ENCODE results near the gene MAP3K6.
A peak's percentile ranks its signal among the peaks of the same experiment; 100 is the strongest.

Gene MAP3K6

GRCh38 chr1:27374362-27375086 is 7.8 kb upstream of the MAP3K6 start, which contains the start of gene FCN3:
Gene FCN3, minus strand, starts transcription at chr1:27374824. Its CDS starts 6 bp downstream, at chr1:27374818.
- H3K4me3 Mint-ChIP-seq, result no peak within 1 kb of the TSS
- peaks cover 2% of the 10 kb centered on the region for H3K27me3 Mint-ChIP-seq
- peaks cover 28% of the 10 kb centered on the region for H3K4me1 Mint-ChIP-seq (ENCODE audit: low read depth)
- H3K9me3 Mint-ChIP-seq, result no peaks in the 10 kb centered on the region
- peak within 1 kb of the TSS; percentile 54 for H3K27ac Mint-ChIP-seq
- no peaks in the 10 kb centered on the region for H3K36me3 Mint-ChIP-seq (ENCODE audit: low read depth)
- intact Hi-C loops (cut with micrococcal nuclease), result no loop called here

GRCh38 chr1:27372808-27373690 is 6.3 kb upstream of the MAP3K6 start:
- H3K36me3 Mint-ChIP-seq (ENCODE audit: low read depth), result no peaks in the 10 kb centered on the region
- H3K4me1 Mint-ChIP-seq (ENCODE audit: low read depth), result peaks cover 39% of the 10 kb centered on the region
- H3K27ac Mint-ChIP-seq, result no peak overlapping the region
- H3K27me3 Mint-ChIP-seq, result peaks cover 2% of the 10 kb centered on the region
- no peak overlapping the region for H3K4me3 Mint-ChIP-seq
- no peaks in the 10 kb centered on the region for H3K9me3 Mint-ChIP-seq
- intact Hi-C loops (cut with micrococcal nuclease), result no loop called here

GRCh38 chr1:27372022-27372807 is 5.5 kb upstream of the MAP3K6 start:
- intact Hi-C loops (cut with micrococcal nuclease), result no loop called here

GRCh38 chr1:27368869-27369582 is 2.3 kb upstream of the MAP3K6 start:
- H3K27ac Mint-ChIP-seq, result peak overlapping the region; percentile 86
- H3K4me3 Mint-ChIP-seq, result peak overlapping the region; percentile 23
- intact Hi-C loops (cut with micrococcal nuclease), result no loop called here
- H3K36me3 Mint-ChIP-seq (ENCODE audit: low read depth), result peaks cover 15% of the 10 kb centered on the region
- no peaks in the 10 kb centered on the region for H3K9me3 Mint-ChIP-seq
- peaks cover 73% of the 10 kb centered on the region for H3K4me1 Mint-ChIP-seq (ENCODE audit: low read depth)
- H3K27me3 Mint-ChIP-seq, result no peaks in the 10 kb centered on the region

More at GRCh38 chr1:27372022-27372807, 5.5 kb upstream of the MAP3K6 start:
- Mint-ChIP-seq H3K9me3 (no peaks in the 10 kb centered on the region), H3K27ac (peak overlapping the region; percentile 23), H3K36me3 (ENCODE audit: low read depth) (no peaks in the 10 kb centered on the region), H3K27me3 (peaks cover 2% of the 10 kb centered on the region), H3K4me3 (no peak overlapping the region), H3K4me1 (ENCODE audit: low read depth) (peaks cover 47% of the 10 kb centered on the region)

- Mint-ChIP-seq H3K4me1 (ENCODE audit: low read depth) (peaks cover 73% of the 10 kb centered on the region), H3K36me3 (ENCODE audit: low read depth) (peaks cover 33% of the 10 kb centered on the region), H3K9me3 (no peaks in the 10 kb centered on the region), H3K27ac (peak overlapping the region; percentile 72), H3K4me3 (peak overlapping the region; percentile 69), H3K27me3 (no peaks in the 10 kb centered on the region)
- intact Hi-C loops (cut with micrococcal nuclease), result no loop called here
Measured at GRCh38 chr1:27367160-27367650, 444 bp upstream of the MAP3K6 start.

- Mint-ChIP-seq H3K36me3 (ENCODE audit: low read depth) (peaks cover 44% of the 10 kb centered on the region), H3K27me3 (peaks cover 4% of the 10 kb centered on the region), H3K27ac (peak overlapping the region; percentile 98), H3K4me1 (ENCODE audit: low read depth) (peaks cover 66% of the 10 kb centered on the region), H3K4me3 (peak overlapping the region; percentile 97), H3K9me3 (no peaks in the 10 kb centered on the region)
- intact Hi-C loops (cut with micrococcal nuclease), result no loop called here
Measured at GRCh38 chr1:27366113-27366410, 699 bp downstream of the MAP3K6 start.

- intact Hi-C loops (cut with micrococcal nuclease), result loop anchor here (1.0 kb wide), 1 partner anchor 8 kb away; no protein-coding TSS in a partner anchor
- peaks cover 50% of the 10 kb centered on the region for H3K36me3 Mint-ChIP-seq (ENCODE audit: low read depth)
- H3K4me1 Mint-ChIP-seq (ENCODE audit: low read depth), result peaks cover 66% of the 10 kb centered on the region
- peaks cover 10% of the 10 kb centered on the region for H3K27me3 Mint-ChIP-seq
- peak overlapping the region; percentile 97 for H3K4me3 Mint-ChIP-seq
- peak overlapping the region; percentile 98 for H3K27ac Mint-ChIP-seq
- H3K9me3 Mint-ChIP-seq, result no peaks in the 10 kb centered on the region
Measured at GRCh38 chr1:27365372-27366112, 1.2 kb downstream of the MAP3K6 start.

GRCh38 chr1:27364696-27365371 is 1.9 kb downstream of the MAP3K6 start:
- peaks cover 66% of the 10 kb centered on the region for H3K4me1 Mint-ChIP-seq (ENCODE audit: low read depth)
- peak overlapping the region; percentile 98 for H3K27ac Mint-ChIP-seq
- peaks cover 54% of the 10 kb centered on the region for H3K36me3 Mint-ChIP-seq (ENCODE audit: low read depth)
- peaks cover 16% of the 10 kb centered on the region for H3K27me3 Mint-ChIP-seq
- intact Hi-C loops (cut with micrococcal nuclease), result loop anchor here (1.0 kb wide), 1 partner anchor 8 kb away; no protein-coding TSS in a partner anchor
- peak overlapping the region; percentile 97 for H3K4me3 Mint-ChIP-seq
- no peaks in the 10 kb centered on the region for H3K9me3 Mint-ChIP-seq

- H3K4me1 Mint-ChIP-seq (ENCODE audit: low read depth), result peaks cover 64% of the 10 kb centered on the region
- no peaks in the 10 kb centered on the region for H3K9me3 Mint-ChIP-seq
- H3K4me3 Mint-ChIP-seq, result no peak overlapping the region
- intact Hi-C loops (cut with micrococcal nuclease), result no loop called here
- peaks cover 24% of the 10 kb centered on the region for H3K27me3 Mint-ChIP-seq
- peaks cover 62% of the 10 kb centered on the region for H3K36me3 Mint-ChIP-seq (ENCODE audit: low read depth)
- peak overlapping the region; percentile 98 for H3K27ac Mint-ChIP-seq
Measured at GRCh38 chr1:27363766-27364695, 2.7 kb downstream of the MAP3K6 start.

GRCh38 chr1:27361553-27361952 is 5.2 kb downstream of the MAP3K6 start:
- Mint-ChIP-seq H3K27ac (no peak overlapping the region), H3K4me1 (ENCODE audit: low read depth) (peaks cover 55% of the 10 kb centered on the region), H3K9me3 (no peaks in the 10 kb centered on the region), H3K27me3 (peaks cover 38% of the 10 kb centered on the region), H3K4me3 (no peak overlapping the region), H3K36me3 (ENCODE audit: low read depth) (peaks cover 87% of the 10 kb centered on the region)
- intact Hi-C loops (cut with micrococcal nuclease), result no loop called here

- peaks cover 38% of the 10 kb centered on the region for H3K27me3 Mint-ChIP-seq
- H3K4me1 Mint-ChIP-seq (ENCODE audit: low read depth), result peaks cover 55% of the 10 kb centered on the region
- peak overlapping the region; percentile 65 for H3K4me3 Mint-ChIP-seq
- no peak overlapping the region for H3K27ac Mint-ChIP-seq
- intact Hi-C loops (cut with micrococcal nuclease), result no loop called here
- H3K9me3 Mint-ChIP-seq, result no peaks in the 10 kb centered on the region
- peaks cover 92% of the 10 kb centered on the region for H3K36me3 Mint-ChIP-seq (ENCODE audit: low read depth)
Measured at GRCh38 chr1:27361044-27361402, 5.7 kb downstream of the MAP3K6 start.
